Loucy (cell line): ENCODE measurements around the gene SERPINA12.

Experiments used
- EZH2phosphoT487 ChIP-seq: fragments of 200-600 bp; IDR thresholded peaks from 2 replicates; pipeline ENCODE4 v1.6.1; 2018; ENCODE audit warnings: antibody characterized with exemption, mild to moderate bottlenecking, moderate library complexity, borderline replicate concordance
- TF ChIP-seq, protein P1 (sequence below): fragments of 200-600 bp; sonication (generic); conservative IDR thresholded peaks from 2 replicates; pipeline ENCODE4 v1.5.1; 2014; ENCODE audit warnings: mild to moderate bottlenecking, antibody characterized with exemption, low read length

DNA sequence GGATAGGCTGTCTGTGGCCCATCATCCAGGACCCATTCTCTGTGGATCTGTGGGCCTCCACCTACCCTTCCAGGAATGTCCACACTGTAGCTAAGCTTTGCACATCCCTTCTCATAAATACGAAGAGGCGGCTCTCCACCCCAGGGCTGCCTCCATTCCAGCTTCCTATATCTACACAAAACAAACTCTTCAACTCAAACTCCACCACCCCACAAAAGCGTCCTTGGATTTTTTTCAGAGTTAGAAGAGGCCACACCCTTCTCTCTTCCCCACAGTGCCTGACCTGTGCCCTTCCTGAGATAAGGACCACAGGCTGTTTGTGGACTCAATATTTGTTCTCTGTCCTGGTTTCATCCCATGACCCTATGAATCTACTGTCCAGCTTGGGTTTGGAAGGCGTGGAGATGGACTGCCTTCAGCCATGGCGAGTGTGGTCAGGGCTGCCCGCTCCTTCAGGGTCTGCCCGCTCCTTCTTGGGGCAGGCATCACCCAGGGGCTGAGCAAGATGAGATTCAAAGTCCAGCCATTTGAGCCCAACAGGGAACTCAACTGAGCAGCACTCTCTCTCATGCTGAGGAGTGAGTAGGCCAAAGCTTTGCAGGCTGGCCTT is 13.0 kb upstream of the SERPINA12 start:
- TF ChIP-seq, protein P1, sequence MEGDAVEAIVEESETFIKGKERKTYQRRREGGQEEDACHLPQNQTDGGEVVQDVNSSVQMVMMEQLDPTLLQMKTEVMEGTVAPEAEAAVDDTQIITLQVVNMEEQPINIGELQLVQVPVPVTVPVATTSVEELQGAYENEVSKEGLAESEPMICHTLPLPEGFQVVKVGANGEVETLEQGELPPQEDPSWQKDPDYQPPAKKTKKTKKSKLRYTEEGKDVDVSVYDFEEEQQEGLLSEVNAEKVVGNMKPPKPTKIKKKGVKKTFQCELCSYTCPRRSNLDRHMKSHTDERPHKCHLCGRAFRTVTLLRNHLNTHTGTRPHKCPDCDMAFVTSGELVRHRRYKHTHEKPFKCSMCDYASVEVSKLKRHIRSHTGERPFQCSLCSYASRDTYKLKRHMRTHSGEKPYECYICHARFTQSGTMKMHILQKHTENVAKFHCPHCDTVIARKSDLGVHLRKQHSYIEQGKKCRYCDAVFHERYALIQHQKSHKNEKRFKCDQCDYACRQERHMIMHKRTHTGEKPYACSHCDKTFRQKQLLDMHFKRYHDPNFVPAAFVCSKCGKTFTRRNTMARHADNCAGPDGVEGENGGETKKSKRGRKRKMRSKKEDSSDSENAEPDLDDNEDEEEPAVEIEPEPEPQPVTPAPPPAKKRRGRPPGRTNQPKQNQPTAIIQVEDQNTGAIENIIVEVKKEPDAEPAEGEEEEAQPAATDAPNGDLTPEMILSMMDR, result no peak
- TF ChIP-seq EZH2phosphoT487, result no peak
